Measurements from ENCODE around the gene VASH1. TPM values are rescaled to one million over a fixed set of nuclear protein-coding genes. Genes with fewer than 3 reads are reported as not detected.
A peak's percentile ranks its signal among the peaks of the same experiment; 100 is the strongest.

Gene VASH1
- polyA plus RNA-seq, 1 experiment: 4.0 TPM

DNA sequence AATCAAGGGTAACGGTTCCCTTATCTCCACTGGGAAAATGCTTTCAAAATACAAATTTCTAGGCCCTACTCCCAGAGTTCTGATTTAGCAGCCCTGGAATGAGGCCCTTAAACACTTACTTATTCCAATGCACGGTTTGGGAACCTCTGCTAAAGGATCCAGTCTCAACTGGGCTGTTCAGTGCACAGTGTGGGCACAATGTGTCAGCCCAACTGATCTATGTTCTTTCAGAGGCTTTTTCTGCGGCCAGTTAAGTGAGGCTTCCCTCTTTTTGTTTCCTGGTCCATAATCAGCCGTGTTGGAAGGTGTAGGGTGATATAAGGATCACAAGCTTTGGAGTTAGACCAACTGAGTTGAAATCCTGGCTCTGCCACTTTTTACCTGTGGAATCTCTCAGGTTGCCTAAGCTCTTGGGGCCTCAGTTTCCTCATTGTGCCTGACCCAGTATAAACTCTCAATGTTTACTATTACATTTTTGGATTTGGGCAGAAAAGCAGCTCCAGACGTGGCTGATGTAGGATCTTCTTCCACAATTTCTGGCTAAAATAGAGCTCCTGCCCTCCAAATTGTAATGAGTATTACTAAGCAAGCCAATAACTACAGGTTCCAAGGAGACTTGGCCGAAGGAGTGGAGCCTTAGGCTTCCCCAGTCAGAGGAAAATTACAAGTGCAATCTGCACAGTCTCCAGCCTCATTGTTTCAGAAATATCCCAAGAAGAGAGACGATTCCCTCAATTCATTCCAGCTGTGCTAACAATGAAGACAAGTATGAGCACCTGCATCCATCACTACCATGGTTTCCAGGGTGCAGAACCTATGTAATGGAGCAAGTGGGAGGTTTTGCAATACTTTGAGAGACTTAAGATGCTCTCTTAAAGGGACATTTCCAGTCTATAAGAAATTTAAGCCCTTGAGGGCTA, 53.7 kb downstream of the VASH1 start:
- POLR2A ChIA-PET: no interaction called here
- Histone ChIP-seq H3K4me3 (ENCODE audit: low read depth, low read length) (no peak overlapping the region), H3K27me3 (ENCODE audit: control insufficient read depth, insufficient read depth, low read length) (peaks cover 5% of the 10 kb centered on the region), H3K36me3 (ENCODE audit: control insufficient read depth, insufficient read depth, low read length) (no peaks in the 10 kb centered on the region)
- CTCF ChIA-PET: no interaction called here
- no peak for DNase-seq (ENCODE audit: low read depth)
- TF ChIP-seq, protein P1, sequence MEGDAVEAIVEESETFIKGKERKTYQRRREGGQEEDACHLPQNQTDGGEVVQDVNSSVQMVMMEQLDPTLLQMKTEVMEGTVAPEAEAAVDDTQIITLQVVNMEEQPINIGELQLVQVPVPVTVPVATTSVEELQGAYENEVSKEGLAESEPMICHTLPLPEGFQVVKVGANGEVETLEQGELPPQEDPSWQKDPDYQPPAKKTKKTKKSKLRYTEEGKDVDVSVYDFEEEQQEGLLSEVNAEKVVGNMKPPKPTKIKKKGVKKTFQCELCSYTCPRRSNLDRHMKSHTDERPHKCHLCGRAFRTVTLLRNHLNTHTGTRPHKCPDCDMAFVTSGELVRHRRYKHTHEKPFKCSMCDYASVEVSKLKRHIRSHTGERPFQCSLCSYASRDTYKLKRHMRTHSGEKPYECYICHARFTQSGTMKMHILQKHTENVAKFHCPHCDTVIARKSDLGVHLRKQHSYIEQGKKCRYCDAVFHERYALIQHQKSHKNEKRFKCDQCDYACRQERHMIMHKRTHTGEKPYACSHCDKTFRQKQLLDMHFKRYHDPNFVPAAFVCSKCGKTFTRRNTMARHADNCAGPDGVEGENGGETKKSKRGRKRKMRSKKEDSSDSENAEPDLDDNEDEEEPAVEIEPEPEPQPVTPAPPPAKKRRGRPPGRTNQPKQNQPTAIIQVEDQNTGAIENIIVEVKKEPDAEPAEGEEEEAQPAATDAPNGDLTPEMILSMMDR (IDR thresholded peaks at IDR 0.05; ENCODE audit: insufficient read depth, low read depth, low read length): no peak

DNA sequence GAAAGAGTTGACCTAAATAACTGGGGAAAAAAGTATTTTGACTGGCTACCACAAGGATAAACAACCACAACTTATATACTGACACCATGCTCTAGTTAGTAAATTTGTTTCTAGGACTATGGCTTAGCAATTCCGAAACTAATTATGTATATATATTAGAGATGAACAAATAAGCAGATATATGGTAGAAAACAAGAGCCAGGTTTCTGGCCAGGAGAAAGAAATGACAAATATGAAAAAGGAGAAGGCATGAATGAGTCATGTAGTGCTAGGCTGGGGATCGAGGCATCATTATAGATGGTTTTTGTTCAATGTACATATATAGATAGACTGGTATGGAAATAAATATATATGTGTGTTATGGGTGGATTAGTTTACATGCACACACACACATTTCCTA, 59.4 kb downstream of the VASH1 start:
- CTCF ChIA-PET: no interaction called here
- POLR2A ChIA-PET: no interaction called here
- no peaks in the 10 kb centered on the region for H3K36me3 ChIP-seq (ENCODE audit: control insufficient read depth, insufficient read depth, low read length)

DNA sequence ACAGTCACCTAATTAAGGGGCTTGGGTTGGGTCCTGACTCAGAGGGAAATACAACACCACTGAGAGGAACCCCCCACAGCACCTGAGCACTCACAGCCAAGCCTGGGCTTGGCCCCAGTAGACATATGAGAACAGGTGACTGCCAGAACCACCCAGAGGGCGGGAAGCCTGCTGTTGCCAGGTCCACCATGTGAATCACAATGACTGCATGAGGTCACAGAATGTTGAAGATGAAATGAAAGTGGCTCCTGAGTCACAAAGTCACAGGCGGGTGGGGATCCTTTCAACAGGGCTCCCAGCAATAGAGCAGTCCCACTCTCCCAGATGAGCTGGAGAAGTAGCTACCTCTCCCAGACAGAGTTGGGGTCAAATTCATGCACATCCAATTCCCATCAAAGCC, 64.9 kb downstream of the VASH1 start, which contains the start of gene LRRC74A:
TSS of gene LRRC74A (plus strand) at position 287 of the 400 bp plus-strand sequence. CDS start 290 bp downstream, outside the sequence.
- CTCF ChIA-PET: no interaction called here
- Histone ChIP-seq H3K4me3 (ENCODE audit: low read depth, low read length) (no peak within 1 kb of the TSS), H3K36me3 (ENCODE audit: control insufficient read depth, insufficient read depth, low read length) (no peaks in the 10 kb centered on the region), H3K27me3 (ENCODE audit: control insufficient read depth, insufficient read depth, low read length) (no peaks in the 10 kb centered on the region; the same call in 1 of the 2 replicates)
- DNase-seq (ENCODE audit: low read depth): no peak
- POLR2A ChIA-PET: no interaction called here
- TF ChIP-seq, protein P1 (IDR thresholded peaks at IDR 0.05; ENCODE audit: insufficient read depth, low read depth, low read length): no peak

More for the DNA sequence above, 59.4 kb downstream of the VASH1 start:
- Histone ChIP-seq H3K27me3 (ENCODE audit: control insufficient read depth, insufficient read depth, low read length) (peaks cover 5% of the 10 kb centered on the region), H3K4me3 (ENCODE audit: low read depth, low read length) (no peak overlapping the region)
- DNase-seq (ENCODE audit: low read depth): no peak
- TF ChIP-seq, protein P1 (IDR thresholded peaks at IDR 0.05; ENCODE audit: insufficient read depth, low read depth, low read length): no peak

DNA sequence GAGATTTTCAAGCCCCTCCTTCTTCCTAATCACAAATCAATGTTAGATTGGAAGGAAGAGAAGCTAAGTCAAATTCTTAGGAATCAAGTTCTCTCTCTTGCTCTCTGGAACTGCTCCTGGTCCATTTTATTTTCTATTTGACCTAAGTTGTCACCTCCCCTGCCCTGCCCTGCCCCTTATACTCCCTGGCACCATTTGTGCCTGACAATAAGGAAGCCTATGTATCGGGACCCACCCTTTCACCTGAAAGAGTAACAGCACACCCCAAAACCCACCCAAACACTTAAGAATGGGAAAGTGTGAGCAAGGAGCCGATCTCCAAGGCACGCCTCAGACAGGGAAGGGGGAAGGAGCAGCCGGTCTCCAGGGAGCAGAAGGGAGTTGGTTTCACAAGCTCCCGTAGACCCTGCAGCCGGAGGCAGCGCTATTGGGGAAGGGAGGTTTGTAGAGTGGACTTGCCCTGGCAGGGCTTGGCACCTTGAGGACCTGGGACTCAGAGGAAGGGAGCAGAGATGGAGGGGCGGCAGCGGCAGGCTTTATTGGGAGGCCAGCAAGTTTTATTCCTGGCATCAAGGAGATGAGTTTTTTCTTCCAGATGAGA, 66.5 kb downstream of the VASH1 start:
- peak overlapping the region; percentile 20; the same call in 1 of the 2 replicates for H3K4me3 ChIP-seq (ENCODE audit: low read depth, low read length)
- no peak for DNase-seq (ENCODE audit: low read depth)

More for the DNA sequence above, 66.5 kb downstream of the VASH1 start:
- POLR2A ChIA-PET: no interaction called here
- CTCF ChIA-PET: interaction anchor here (3.0 kb wide), 1 partner anchor 117 kb away, joined by 8 read pairs; no protein-coding TSS in a partner anchor
- Histone ChIP-seq H3K36me3 (ENCODE audit: control insufficient read depth, insufficient read depth, low read length) (no peaks in the 10 kb centered on the region), H3K27me3 (ENCODE audit: control insufficient read depth, insufficient read depth, low read length) (peaks cover 2% of the 10 kb centered on the region)
- TF ChIP-seq, protein P1 (IDR thresholded peaks at IDR 0.05; ENCODE audit: insufficient read depth, low read depth, low read length): no peak
